ENCODE data around the gene DLK1. TPM values are rescaled to one million over a fixed set of nuclear protein-coding genes. Genes with fewer than 3 reads are reported as not detected.

The DLK1 gene
- total and polyA plus RNA-seq, 2 of the 4 experiments (the other 2 are of a cell fraction) = under 0.01 to 0.07 TPM

GRCh38 chr14:100683578-100683977, 43.1 kb upstream of the DLK1 start:
- Histone ChIP-seq H2AK9ac (replicated peaks; ENCODE audit: low read depth, low read length, poor library complexity) (no peak overlapping the region), H2AFZ (replicated peaks; ENCODE audit: low read length, poor library complexity) (no peak overlapping the region), H3K9ac (ENCODE audit: low read depth, low read length) (no peak overlapping the region), H4K91ac (ENCODE audit: insufficient read depth, low read depth, low read length) (no peak overlapping the region), H3K9me3 (ENCODE audit: control insufficient read depth, insufficient read depth, low read length) (peaks cover 2% of the 10 kb centered on the region; the same call in 1 of the 2 replicates), H3K14ac (replicated peaks; ENCODE audit: low read depth, low read length) (no peak overlapping the region), H2BK15ac (ENCODE audit: low read depth, low read length) (no peak overlapping the region), H3K4ac (ENCODE audit: low read depth, low read length) (no peak overlapping the region), H4K5ac (ENCODE audit: low read depth, low read length) (no peak overlapping the region), H3K36me3 (ENCODE audit: control insufficient read depth, insufficient read depth, low read length) (no peaks in the 10 kb centered on the region), H3K79me1 (ENCODE audit: low read depth in 1 of 2, low read length in 2 of 2) (no peaks in the 10 kb centered on the region), H3K4me1 (ENCODE audit: control insufficient read depth, insufficient read depth, low read length) (peaks cover 5% of the 10 kb centered on the region), H2BK20ac (ENCODE audit: low read depth, low read length) (no peak overlapping the region), H3K9me1 (ENCODE audit: insufficient read depth, low read length) (peaks cover 3% of the 10 kb centered on the region; the same call in 1 of the 2 replicates), H3K4me2 (ENCODE audit: low read depth, low read length) (no peak overlapping the region), H4K20me1 (ENCODE audit: insufficient read depth, low read length) (no peaks in the 10 kb centered on the region; the same call in 1 of the 2 replicates), H2BK5ac (ENCODE audit: low read depth, low read length, poor library complexity, severe bottlenecking) (no peak overlapping the region), H4K8ac (ENCODE audit: low read depth in 2 of 2, low read length in 2 of 2) (no peak overlapping the region), H3K18ac (ENCODE audit: low read depth, low read length) (no peak overlapping the region), H2BK120ac (ENCODE audit: low read depth, low read length) (no peak overlapping the region), H3K23ac (ENCODE audit: low read depth, low read length) (no peak overlapping the region), H3K27me3 (ENCODE audit: control insufficient read depth, insufficient read depth, low read length) (peaks cover 10% of the 10 kb centered on the region), H3K56ac (ENCODE audit: extremely low read depth, insufficient read depth, low read length) (no peak overlapping the region), H3K27ac (ENCODE audit: insufficient read depth, low read length) (no peak overlapping the region), H2AK5ac (ENCODE audit: low read depth, low read length) (no peak overlapping the region), H3K4me3 (ENCODE audit: insufficient read depth, low read depth, low read length) (no peak overlapping the region)
- TF ChIP-seq CEBPB (IDR thresholded peaks at IDR 0.05; ENCODE audit: low read depth, low read length) = 0 out of 2 replicates have a peak, but pooled peaks have one; percentile 8
- TF ChIP-seq BHLHE40 (IDR thresholded peaks at IDR 0.05; ENCODE audit: low read depth, low read length) = no peak
- TF ChIP-seq CTCF (conservative IDR thresholded peaks at IDR 0.05; ENCODE audit: low read depth, low read length) = no peak
- TF ChIP-seq USF2 (IDR thresholded peaks at IDR 0.05; ENCODE audit: low read depth, low read length) = no peak
- TF ChIP-seq MXI1 (IDR thresholded peaks at IDR 0.05; ENCODE audit: borderline replicate concordance, low read depth, low read length) = no peak
- dilution Hi-C loops (cut with HindIII; ENCODE audit: low sequenced_read_pairs, unreplicated experiment) = no loop called here
- 48% methylated on average over 3 of the region's 7 CpGs; no CpG with 5 or more reads in 1 of the 2 experiments for WGBS, 2 experiments (ENCODE audit: extremely low coverage in 2 of 2, insufficient read length in 1 of 2)
- in situ Hi-C loops (cut with MboI; ENCODE audit: low sequenced_read_pairs) = no loop called here
- ChIA-PET CTCF (no interaction called here), POLR2A (ENCODE audit: unreplicated experiment) (no interaction called here)
- BruUV-seq (replicated peaks) = no TSS peak
- no peak for DNase-seq
- no peak for ATAC-seq (ENCODE audit: low read depth)
- intact Hi-C loops (cut with micrococcal nuclease) = no loop called here
